MM.1S (cell line): ENCODE results near the gene PAPOLG.

Experiments
- DNase-seq: peaks from one replicate; pipeline ENCODE4 v3.0.0-alpha.2; 2015
- H2AFZ ChIP-seq: fragments of 300-600 bp; sonication (generic); 2 replicates; pipeline ENCODE4 v1.6.0; 2016; ENCODE audit warnings: antibody characterized with exemption, low read length
- H3F3A ChIP-seq: fragments of 300-600 bp; sonication (generic); 2 replicates; pipeline ENCODE4 v1.6.1; 2016; ENCODE audit warnings: mild to moderate bottlenecking, antibody characterized with exemption, low read length, moderate library complexity, mixed read lengths; ENCODE audit not compliant: insufficient read depth
- H3K27ac ChIP-seq: fragments of 300-600 bp; sonication (generic); 2 replicates; pipeline ENCODE4 v1.5.1; 2016; ENCODE audit warnings: mild to moderate bottlenecking, low read length
- H3K27me3 ChIP-seq: fragments of 300-600 bp; sonication (generic); replicated peaks from 2 replicates; pipeline ENCODE4 v1.6.0; 2016; ENCODE audit warnings: low read length; ENCODE audit not compliant: insufficient read depth
- H3K36me3 ChIP-seq: fragments of 300-600 bp; sonication (generic); replicated peaks from 2 replicates; pipeline ENCODE4 v1.6.1; 2016; ENCODE audit warnings: mild to moderate bottlenecking, low read length, mixed read lengths; ENCODE audit not compliant: insufficient read depth
- H3K4me1 ChIP-seq: fragments of 300-600 bp; sonication (generic); 2 replicates; pipeline ENCODE4 v1.6.1; 2016; ENCODE audit warnings: low read length, mixed read lengths
- H3K4me2 ChIP-seq: fragments of 300-600 bp; sonication (generic); 2 replicates; pipeline ENCODE4 v1.6.0; 2016; ENCODE audit warnings: low read depth, low read length
- H3K4me3 ChIP-seq: fragments of 300-600 bp; sonication (generic); 2 replicates; pipeline ENCODE4 v1.5.1; 2016; ENCODE audit warnings: low read length, mixed read lengths
- H3K79me2 ChIP-seq: fragments of 300-600 bp; sonication (generic); 2 replicates; pipeline ENCODE4 v1.6.1; 2016; ENCODE audit warnings: mixed run types, low read length, mixed read lengths
- H3K9ac ChIP-seq: fragments of 300-600 bp; sonication (generic); 2 replicates; pipeline ENCODE4 v1.6.1; 2016; ENCODE audit warnings: low read length, mixed read lengths
- H3K9me2 ChIP-seq: fragments of 300-600 bp; sonication (generic); replicated peaks from 2 replicates; pipeline ENCODE4 v1.6.1; 2016; ENCODE audit warnings: mild to moderate bottlenecking, low read length, mixed read lengths; ENCODE audit not compliant: insufficient read depth
- H3K9me3 ChIP-seq: fragments of 300-600 bp; sonication (generic); replicated peaks from 2 replicates; pipeline ENCODE4 v1.6.1; 2016; ENCODE audit warnings: mild to moderate bottlenecking, low read length, mixed read lengths; ENCODE audit not compliant: insufficient read depth
- H4K20me1 ChIP-seq: fragments of 300-600 bp; sonication (generic); 2 replicates; pipeline ENCODE4 v1.6.1; 2016; ENCODE audit warnings: mild to moderate bottlenecking, low read length, moderate library complexity, mixed read lengths; ENCODE audit not compliant: insufficient read depth
- EZH2 ChIP-seq: fragments of 300-600 bp; sonication (generic); optimal IDR thresholded peaks from 2 replicates; pipeline ENCODE3; 2017; ENCODE audit warnings: low read depth, mild to moderate bottlenecking, antibody characterized with exemption, low read length, mixed read lengths
- EZH2phosphoT487 ChIP-seq: fragments of 300-600 bp; sonication (generic); IDR thresholded peaks from 2 replicates; pipeline ENCODE4 v1.6.1; 2018; ENCODE audit warnings: antibody characterized with exemption, low read length
- TF ChIP-seq, protein P1 (sequence below): fragments of 300-600 bp; sonication (generic); IDR thresholded peaks from 2 replicates; pipeline ENCODE4 v1.5.1; 2016; ENCODE audit warnings: antibody characterized with exemption, low read length, mixed read lengths

The PAPOLG gene

GRCh38 chr2:60837123-60837522, 81.1 kb downstream of the PAPOLG start:
- Histone ChIP-seq H3K27me3 (peaks cover 34% of the 10 kb centered on the region), H3K4me2 (peak overlapping the region; percentile 50)

GRCh38 chr2:60838481-60838880, 82.4 kb downstream of the PAPOLG start:
- no peak overlapping the region for H2AFZ ChIP-seq
- no peak for TF ChIP-seq EZH2
- TF ChIP-seq, protein P1, sequence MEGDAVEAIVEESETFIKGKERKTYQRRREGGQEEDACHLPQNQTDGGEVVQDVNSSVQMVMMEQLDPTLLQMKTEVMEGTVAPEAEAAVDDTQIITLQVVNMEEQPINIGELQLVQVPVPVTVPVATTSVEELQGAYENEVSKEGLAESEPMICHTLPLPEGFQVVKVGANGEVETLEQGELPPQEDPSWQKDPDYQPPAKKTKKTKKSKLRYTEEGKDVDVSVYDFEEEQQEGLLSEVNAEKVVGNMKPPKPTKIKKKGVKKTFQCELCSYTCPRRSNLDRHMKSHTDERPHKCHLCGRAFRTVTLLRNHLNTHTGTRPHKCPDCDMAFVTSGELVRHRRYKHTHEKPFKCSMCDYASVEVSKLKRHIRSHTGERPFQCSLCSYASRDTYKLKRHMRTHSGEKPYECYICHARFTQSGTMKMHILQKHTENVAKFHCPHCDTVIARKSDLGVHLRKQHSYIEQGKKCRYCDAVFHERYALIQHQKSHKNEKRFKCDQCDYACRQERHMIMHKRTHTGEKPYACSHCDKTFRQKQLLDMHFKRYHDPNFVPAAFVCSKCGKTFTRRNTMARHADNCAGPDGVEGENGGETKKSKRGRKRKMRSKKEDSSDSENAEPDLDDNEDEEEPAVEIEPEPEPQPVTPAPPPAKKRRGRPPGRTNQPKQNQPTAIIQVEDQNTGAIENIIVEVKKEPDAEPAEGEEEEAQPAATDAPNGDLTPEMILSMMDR, result no peak
- TF ChIP-seq EZH2phosphoT487, result no peak
- H3K36me3 ChIP-seq, result no peaks in the 10 kb centered on the region
- no peak overlapping the region for H3K4me3 ChIP-seq
- H3K9me2 ChIP-seq, result no peaks in the 10 kb centered on the region
- no peak overlapping the region for H3K4me2 ChIP-seq
- H3K27me3 ChIP-seq, result peaks cover 24% of the 10 kb centered on the region
- H3K79me2 ChIP-seq, result no peaks in the 10 kb centered on the region
- no peaks in the 10 kb centered on the region for H4K20me1 ChIP-seq
- H3K27ac ChIP-seq, result no peak overlapping the region
- H3K9ac ChIP-seq, result no peak overlapping the region
- peaks cover 75% of the 10 kb centered on the region for H3K4me1 ChIP-seq
- DNase-seq, result no peak
- H3K9me3 ChIP-seq, result no peaks in the 10 kb centered on the region
- peaks cover 36% of the 10 kb centered on the region for H3F3A ChIP-seq

More at GRCh38 chr2:60837123-60837522, 81.1 kb downstream of the PAPOLG start:
- peak overlapping the region; percentile 33; the same call in 1 of the 2 replicates for H3K27ac ChIP-seq
- no peak overlapping the region for H3K9ac ChIP-seq
- H2AFZ ChIP-seq, result no peak overlapping the region
- peaks cover 67% of the 10 kb centered on the region for H3K4me1 ChIP-seq
- H3K36me3 ChIP-seq, result no peaks in the 10 kb centered on the region
- no peaks in the 10 kb centered on the region for H3K9me3 ChIP-seq
- no peaks in the 10 kb centered on the region for H4K20me1 ChIP-seq
- peak; percentile 57 for DNase-seq
- H3K79me2 ChIP-seq, result no peaks in the 10 kb centered on the region
- H3F3A ChIP-seq, result peaks cover 35% of the 10 kb centered on the region
- no peaks in the 10 kb centered on the region for H3K9me2 ChIP-seq
- TF ChIP-seq EZH2, result no peak
- TF ChIP-seq, protein P1, result no peak
- no peak for TF ChIP-seq EZH2phosphoT487
- 0 out of 2 replicates have a peak overlapping the region, but pooled peaks have one; percentile 1 for H3K4me3 ChIP-seq

DNA sequence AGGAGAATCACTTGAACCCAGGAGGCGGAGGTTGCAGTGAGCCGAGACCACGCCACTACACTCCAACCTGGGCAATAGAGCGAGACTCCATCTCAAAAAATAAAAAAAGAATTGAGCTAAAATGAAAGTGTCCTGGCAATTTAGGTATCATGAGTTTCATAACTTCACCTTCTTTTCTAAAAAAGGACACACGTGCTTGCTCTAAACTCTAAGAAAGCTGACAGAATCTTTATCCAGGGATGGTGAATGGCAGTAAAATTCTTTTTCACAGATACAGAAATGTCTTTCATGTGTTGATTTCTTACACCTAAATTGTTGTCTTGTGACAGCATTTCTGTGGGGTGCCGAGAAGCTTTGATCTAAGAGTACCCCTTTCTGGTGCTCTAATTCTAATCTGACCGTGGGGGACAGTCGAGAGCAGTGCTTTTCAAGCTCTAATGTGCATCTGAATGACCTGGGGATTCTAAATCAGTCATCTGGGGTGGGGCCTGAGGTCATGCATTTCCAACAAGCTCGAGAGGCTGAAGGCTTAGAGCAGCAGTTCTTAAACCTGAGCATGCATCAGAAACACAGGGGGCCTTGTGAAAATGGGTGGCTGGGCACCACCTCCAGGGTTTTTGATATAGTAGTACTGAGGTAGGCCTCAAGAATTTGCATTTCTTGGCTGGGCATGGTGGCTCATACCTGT, 83.2 kb downstream of the PAPOLG start:
- Histone ChIP-seq H3K27ac (no peak overlapping the region), H3K79me2 (no peaks in the 10 kb centered on the region), H3K9ac (no peak overlapping the region), H2AFZ (no peak overlapping the region), H3K4me3 (no peak overlapping the region), H3F3A (peaks cover 36% of the 10 kb centered on the region), H3K36me3 (no peaks in the 10 kb centered on the region), H4K20me1 (no peaks in the 10 kb centered on the region), H3K9me3 (no peaks in the 10 kb centered on the region), H3K27me3 (peaks cover 18% of the 10 kb centered on the region), H3K9me2 (no peaks in the 10 kb centered on the region), H3K4me2 (no peak overlapping the region), H3K4me1 (peaks cover 73% of the 10 kb centered on the region)
- DNase-seq, result no peak
- TF ChIP-seq EZH2phosphoT487, result no peak
- TF ChIP-seq EZH2, result no peak
- TF ChIP-seq, protein P1, result no peak
